A549 (cell line): ENCODE measurements around the gene MCTP2.

ENCODE experiments used
- BHLHE40 ChIP-seq: IDR thresholded peaks from 2 replicates; pipeline ENCODE4 v1.6.1; 2012; ENCODE audit warnings: low read depth, low read length, inconsistent platforms
- CBX8 ChIP-seq: fragments of 200-600 bp; sonication (generic); IDR thresholded peaks from 2 replicates; pipeline ENCODE4 v1.6.1; 2016
- CHD2 ChIP-seq: fragments of 150-350 bp; IDR thresholded peaks from 2 replicates; pipeline ENCODE4 v1.6.1; 2014; ENCODE audit warnings: low read length; ENCODE audit not compliant: partially characterized antibody
- EHMT2 ChIP-seq: fragments of 200-600 bp; sonication (generic); IDR thresholded peaks from 2 replicates; pipeline ENCODE4 v1.6.1; 2016; ENCODE audit warnings: antibody characterized with exemption, low read depth, mild to moderate bottlenecking, moderate library complexity
- ESRRA ChIP-seq: fragments of 150-350 bp; IDR thresholded peaks from 2 replicates; pipeline ENCODE4 v1.6.1; 2014; ENCODE audit warnings: mild to moderate bottlenecking, low read length, borderline replicate concordance
- HOXA7 ChIP-seq: fragments of 250-450 bp; sonication (Bioruptor Pico); IDR thresholded peaks from 2 replicates; pipeline ENCODE4 v1.5.0; 2020; ENCODE audit warnings: mild to moderate bottlenecking, moderate library complexity
- JUNB ChIP-seq: fragments of >200 bp; sonication (Bioruptor Twin); formaldehyde crosslinking; IDR thresholded peaks from 2 replicates; pipeline ENCODE4 v1.6.1; 2016
- MAZ ChIP-seq: fragments of 150-350 bp; IDR thresholded peaks from 2 replicates; pipeline ENCODE4 v1.6.1; 2014; ENCODE audit warnings: antibody characterized with exemption, low read depth, low read length, borderline replicate concordance
- TF ChIP-seq, protein P1 (sequence below): fragments of >200 bp; sonication (Bioruptor Twin); formaldehyde crosslinking; IDR thresholded peaks from 3 replicates; pipeline ENCODE4 v1.5.1; 2016
- TF ChIP-seq, protein P2 (sequence below): fragments of 150-350 bp; IDR thresholded peaks from 2 replicates; pipeline ENCODE4 v1.6.1; 2014; ENCODE audit warnings: low read depth, mild to moderate bottlenecking, low read length
- TF ChIP-seq, protein P3 (sequence below): fragments of 450-650 bp; IDR thresholded peaks from 2 replicates; pipeline ENCODE4 v1.6.1; 2014; ENCODE audit warnings: antibody characterized with exemption
- TF ChIP-seq, protein P4 (sequence below): IDR thresholded peaks from 2 replicates; pipeline ENCODE4 v1.6.1; 2012

GRCh38 chr15:94456226-94456625, 224.9 kb downstream of the MCTP2 start:
- TF ChIP-seq, protein P1, sequence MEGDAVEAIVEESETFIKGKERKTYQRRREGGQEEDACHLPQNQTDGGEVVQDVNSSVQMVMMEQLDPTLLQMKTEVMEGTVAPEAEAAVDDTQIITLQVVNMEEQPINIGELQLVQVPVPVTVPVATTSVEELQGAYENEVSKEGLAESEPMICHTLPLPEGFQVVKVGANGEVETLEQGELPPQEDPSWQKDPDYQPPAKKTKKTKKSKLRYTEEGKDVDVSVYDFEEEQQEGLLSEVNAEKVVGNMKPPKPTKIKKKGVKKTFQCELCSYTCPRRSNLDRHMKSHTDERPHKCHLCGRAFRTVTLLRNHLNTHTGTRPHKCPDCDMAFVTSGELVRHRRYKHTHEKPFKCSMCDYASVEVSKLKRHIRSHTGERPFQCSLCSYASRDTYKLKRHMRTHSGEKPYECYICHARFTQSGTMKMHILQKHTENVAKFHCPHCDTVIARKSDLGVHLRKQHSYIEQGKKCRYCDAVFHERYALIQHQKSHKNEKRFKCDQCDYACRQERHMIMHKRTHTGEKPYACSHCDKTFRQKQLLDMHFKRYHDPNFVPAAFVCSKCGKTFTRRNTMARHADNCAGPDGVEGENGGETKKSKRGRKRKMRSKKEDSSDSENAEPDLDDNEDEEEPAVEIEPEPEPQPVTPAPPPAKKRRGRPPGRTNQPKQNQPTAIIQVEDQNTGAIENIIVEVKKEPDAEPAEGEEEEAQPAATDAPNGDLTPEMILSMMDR, result no peak
- TF ChIP-seq CBX8, result no peak
- TF ChIP-seq, protein P2, sequence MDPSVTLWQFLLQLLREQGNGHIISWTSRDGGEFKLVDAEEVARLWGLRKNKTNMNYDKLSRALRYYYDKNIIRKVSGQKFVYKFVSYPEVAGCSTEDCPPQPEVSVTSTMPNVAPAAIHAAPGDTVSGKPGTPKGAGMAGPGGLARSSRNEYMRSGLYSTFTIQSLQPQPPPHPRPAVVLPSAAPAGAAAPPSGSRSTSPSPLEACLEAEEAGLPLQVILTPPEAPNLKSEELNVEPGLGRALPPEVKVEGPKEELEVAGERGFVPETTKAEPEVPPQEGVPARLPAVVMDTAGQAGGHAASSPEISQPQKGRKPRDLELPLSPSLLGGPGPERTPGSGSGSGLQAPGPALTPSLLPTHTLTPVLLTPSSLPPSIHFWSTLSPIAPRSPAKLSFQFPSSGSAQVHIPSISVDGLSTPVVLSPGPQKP, result no peak
- no peak for TF ChIP-seq ESRRA
- no peak for TF ChIP-seq BHLHE40
- no peak for TF ChIP-seq MAZ
- TF ChIP-seq HOXA7, result no peak
- no peak for TF ChIP-seq CHD2
- no peak for TF ChIP-seq JUNB
- TF ChIP-seq EHMT2, result no peak
- TF ChIP-seq, protein P3, sequence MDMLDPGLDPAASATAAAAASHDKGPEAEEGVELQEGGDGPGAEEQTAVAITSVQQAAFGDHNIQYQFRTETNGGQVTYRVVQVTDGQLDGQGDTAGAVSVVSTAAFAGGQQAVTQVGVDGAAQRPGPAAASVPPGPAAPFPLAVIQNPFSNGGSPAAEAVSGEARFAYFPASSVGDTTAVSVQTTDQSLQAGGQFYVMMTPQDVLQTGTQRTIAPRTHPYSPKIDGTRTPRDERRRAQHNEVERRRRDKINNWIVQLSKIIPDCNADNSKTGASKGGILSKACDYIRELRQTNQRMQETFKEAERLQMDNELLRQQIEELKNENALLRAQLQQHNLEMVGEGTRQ, result no peak
- TF ChIP-seq, protein P4, sequence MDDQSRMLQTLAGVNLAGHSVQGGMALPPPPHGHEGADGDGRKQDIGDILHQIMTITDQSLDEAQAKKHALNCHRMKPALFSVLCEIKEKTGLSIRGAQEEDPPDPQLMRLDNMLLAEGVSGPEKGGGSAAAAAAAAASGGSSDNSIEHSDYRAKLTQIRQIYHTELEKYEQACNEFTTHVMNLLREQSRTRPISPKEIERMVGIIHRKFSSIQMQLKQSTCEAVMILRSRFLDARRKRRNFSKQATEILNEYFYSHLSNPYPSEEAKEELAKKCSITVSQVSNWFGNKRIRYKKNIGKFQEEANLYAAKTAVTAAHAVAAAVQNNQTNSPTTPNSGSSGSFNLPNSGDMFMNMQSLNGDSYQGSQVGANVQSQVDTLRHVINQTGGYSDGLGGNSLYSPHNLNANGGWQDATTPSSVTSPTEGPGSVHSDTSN, result no peak
